ENCODE measurements around the gene GAPDHS. TPM values are rescaled to one million over a fixed set of nuclear protein-coding genes. Genes with fewer than 3 reads are reported as not detected.

Gene GAPDHS
- total RNA-seq, 1 experiment from 2014 or later = not detected

GRCh38 chr19:35544110-35544802 lies 11.0 kb downstream of the GAPDHS start:
- Histone ChIP-seq H4K91ac (ENCODE audit: insufficient read length, low read depth, low read length) (no peak overlapping the region), H3K23ac (ENCODE audit: insufficient read length, low read depth, low read length) (no peak overlapping the region), H3K23me2 (ENCODE audit: insufficient read length, low read depth, low read length, poor library complexity, severe bottlenecking) (peaks cover 13% of the 10 kb centered on the region), H3K4ac (ENCODE audit: low read depth, low read length) (no peak overlapping the region), H3K56ac (ENCODE audit: insufficient read length, low read depth, low read length) (no peak overlapping the region), H3K14ac (ENCODE audit: insufficient read depth, low read length) (no peak overlapping the region), H2BK5ac (ENCODE audit: insufficient read length, low read length) (no peak overlapping the region), H3K9me3 (ENCODE audit: control insufficient read depth, low read depth, low read length) (no peaks in the 10 kb centered on the region), H2AFZ (ENCODE audit: low read length) (no peak overlapping the region), H2BK15ac (ENCODE audit: low read depth, low read length) (no peak overlapping the region), H3T11ph (ENCODE audit: low read length) (no peak overlapping the region), H3K27me3 (ENCODE audit: insufficient read depth, low read length) (no peaks in the 10 kb centered on the region), H2BK120ac (ENCODE audit: low read depth, low read length, poor library complexity, severe bottlenecking) (no peak overlapping the region), H4K8ac (replicated peaks; ENCODE audit: insufficient read length, low read depth, low read length) (no peak overlapping the region), H4K5ac (ENCODE audit: insufficient read length, low read depth, low read length) (no peak overlapping the region), H2BK12ac (ENCODE audit: insufficient read length, low read depth, low read length) (no peak overlapping the region), H4K20me1 (ENCODE audit: control insufficient read depth, insufficient read depth, insufficient read length) (no peaks in the 10 kb centered on the region), H2AK5ac (ENCODE audit: insufficient read length, low read length) (no peak overlapping the region), H3K18ac (ENCODE audit: insufficient read length, low read depth, low read length) (no peak overlapping the region), H2BK20ac (ENCODE audit: low read depth, low read length, poor library complexity, severe bottlenecking) (no peak overlapping the region), H3K9ac (ENCODE audit: extremely low read depth, insufficient read length, low read length) (peak overlapping the region; percentile 86), H3K79me1 (ENCODE audit: insufficient read depth, low read depth, low read length, poor library complexity, severe bottlenecking) (no peaks in the 10 kb centered on the region), H3K27ac (ENCODE audit: insufficient read length, low read depth, low read length) (no peak overlapping the region), H3K79me2 (ENCODE audit: insufficient read depth, low read length) (peaks cover 5% of the 10 kb centered on the region; the same call in 1 of the 2 replicates), H3K4me1 (ENCODE audit: insufficient read depth, low read length) (peaks cover 6% of the 10 kb centered on the region; the same call in 1 of the 2 replicates), H3K4me2 (ENCODE audit: insufficient read depth, insufficient read length, low read length) (peak overlapping the region; percentile 90)
- Mint-ChIP-seq H3K27ac (peak overlapping the region in 1 of 3 experiments; percentile 96; a peak in 2 of 7 replicates), H3K4me3 (peak overlapping the region; percentile 95 to 97), H3K27me3 (ENCODE audit: low read depth) (no peaks in the 10 kb centered on the region), H3K36me3 (ENCODE audit: insufficient read depth in 1 of 3, low read depth in 3 of 3) (peaks cover 23 to 65% (median 47%) of the 10 kb centered on the region in 3 experiments; a peak in 6 of 7 replicates), H3K4me1 (peaks cover 34 to 38% of the 10 kb centered on the region in 2 experiments), H3K9me3 (no peaks in the 10 kb centered on the region)
- no CpG with 5 or more reads among the region's 3 CpGs for WGBS (ENCODE audit: extremely low coverage, insufficient read length, low lambda C conversion rate)
- no peak for TF ChIP-seq CTCF (conservative IDR thresholded peaks at IDR 0.05)
- no peak for DNase-seq

All from H9 (cell line).